ENCODE measurements around the gene SRGAP3.

GRCh38 chr3:9170851-9171160 is 78.6 kb downstream of the SRGAP3 start:
- no peak for TF ChIP-seq CTCF (IDR thresholded peaks at IDR 0.05)
- no peak for TF ChIP-seq POLR2A (IDR thresholded peaks at IDR 0.05)

Measured in uterus (tissue), 2 donors.